Large intestine (tissue), 3 donors: ENCODE measurements around the gene CSN1S1. TPM values are rescaled to one million over a fixed set of nuclear protein-coding genes. Genes with fewer than 3 reads are reported as not detected.

Experiments used
- DNase-seq, 2 donors: peaks; one replicate each; pipeline versions ENCODE4 v3.0.0 to v3.0.0-alpha.2; 2013
- H3K27ac ChIP-seq: one replicate; pipeline ENCODE4 v1.5.1; 2013; ENCODE audit warnings: low read length
- H3K27me3 ChIP-seq: 2 replicates; pipeline ENCODE4 v1.6.1; 2013; ENCODE audit warnings: low read length; ENCODE audit not compliant: control insufficient read depth, insufficient read depth
- H3K36me3 ChIP-seq: 2 replicates; pipeline ENCODE4 v1.6.1; 2013; ENCODE audit warnings: low read length; ENCODE audit not compliant: control insufficient read depth, insufficient read depth
- H3K4me1 ChIP-seq: one replicate; pipeline ENCODE4 v1.6.1; 2013; ENCODE audit warnings: low read length; ENCODE audit not compliant: control insufficient read depth, insufficient read depth
- H3K4me3 ChIP-seq: one replicate; pipeline ENCODE4 v1.5.1; 2013; ENCODE audit warnings: low read length
- H3K9me3 ChIP-seq: one replicate; pipeline ENCODE4 v1.6.1; 2013; ENCODE audit warnings: mild to moderate bottlenecking, low read depth, low read length, moderate library complexity; ENCODE audit not compliant: control insufficient read depth
- WGBS: methylation state at CpG from one replicate; pipeline ENCODE4 v1.1.5; 2013; ENCODE audit warnings: low lambda C conversion rate; ENCODE audit not compliant: insufficient coverage; 5-methylcytosine and 5-hydroxymethylcytosine counted together
- polyA plus RNA-seq: library from polyadenylated mRNA; unstranded; fragments of 120-200 nt; gene quantifications from one replicate; pipeline ENCODE4 v1.2.1, GENCODE V29; 2013

The CSN1S1 gene
- polyA plus RNA-seq, 1 donor = not detected

- 56% methylated on average over 1 of the region's 1 CpG for WGBS
- no peaks in the 10 kb centered on the region for H3K4me1 ChIP-seq
- DNase-seq = no peak
- no peaks in the 10 kb centered on the region for H3K27me3 ChIP-seq
- H3K36me3 ChIP-seq = no peaks in the 10 kb centered on the region
- H3K9me3 ChIP-seq = no peaks in the 10 kb centered on the region
- no peak overlapping the region for H3K27ac ChIP-seq
- H3K4me3 ChIP-seq = no peak overlapping the region
Measured at GRCh38 chr4:69986663-69987062, 55.8 kb downstream of the CSN1S1 start.

- no peak overlapping the region for H3K4me3 ChIP-seq
- DNase-seq = no peak
- no peaks in the 10 kb centered on the region for H3K4me1 ChIP-seq
- no peaks in the 10 kb centered on the region for H3K27me3 ChIP-seq
- H3K36me3 ChIP-seq = no peaks in the 10 kb centered on the region
- no peaks in the 10 kb centered on the region for H3K9me3 ChIP-seq
- no peak overlapping the region for H3K27ac ChIP-seq
- WGBS = 47% methylated on average over 3 of the region's 4 CpGs
Measured at GRCh38 chr4:69991016-69991415, 60.1 kb downstream of the CSN1S1 start.

- no CpG with 5 or more reads among the region's 5 CpGs for whole genome bisulfite sequencing
- H3K27ac ChIP-seq = no peak overlapping the region
Measured at GRCh38 chr4:69994782-69995181, 63.9 kb downstream of the CSN1S1 start.

GRCh38 chr4:69995526-69996016, 64.7 kb downstream of the CSN1S1 start, which contains the start of gene STATH:
Gene STATH, plus strand, starts transcription at chr4:69995966. Its CDS starts 2,472 bp downstream, at chr4:69998438.
- WGBS = 80% methylated on average over 2 of the region's 3 CpGs
- Histone ChIP-seq H3K27ac (no peak within 1 kb of the TSS), H3K4me3 (no peak within 1 kb of the TSS)

More at GRCh38 chr4:69994782-69995181, 63.9 kb downstream of the CSN1S1 start:
- Histone ChIP-seq H3K4me3 (no peak overlapping the region), H3K4me1 (no peaks in the 10 kb centered on the region), H3K9me3 (no peaks in the 10 kb centered on the region), H3K27me3 (no peaks in the 10 kb centered on the region), H3K36me3 (no peaks in the 10 kb centered on the region)
- DNase-seq = no peak

More at GRCh38 chr4:69995526-69996016, 64.7 kb downstream of the CSN1S1 start, which contains the start of gene STATH:
- no peaks in the 10 kb centered on the region for H3K4me1 ChIP-seq
- no peaks in the 10 kb centered on the region for H3K27me3 ChIP-seq
- no peaks in the 10 kb centered on the region for H3K36me3 ChIP-seq
- no peak for DNase-seq
- no peaks in the 10 kb centered on the region for H3K9me3 ChIP-seq

Other genes starting within 250 kb of the CSN1S1 start
- gene SULT1B1, start 170.4 kb upstream of the CSN1S1 start, polyA plus RNA-seq = 118 TPM
- gene SULT1E1, start 70.9 kb upstream of the CSN1S1 start, polyA plus RNA-seq = 134 TPM
- gene CSN2, start 34.7 kb downstream of the CSN1S1 start, polyA plus RNA-seq = not detected
- not detected for gene STATH, start 64.9 kb downstream of the CSN1S1 start, polyA plus RNA-seq
- gene HTN3, start 97.4 kb downstream of the CSN1S1 start, polyA plus RNA-seq = not detected
- not detected for gene HTN1, start 119.4 kb downstream of the CSN1S1 start, polyA plus RNA-seq
- gene PRR27, start 223.2 kb downstream of the CSN1S1 start, polyA plus RNA-seq = 0.16 TPM